HG02763 (cell line): ENCODE results near the gene LAMA4.
"Not testable (repeated sequence)": the region's sequence is repeated elsewhere in the genome, so short reads cannot be mapped to it uniquely, and the experiment has no call there.

Source experiments
- ATAC-seq: cut with Tn5 transposase; IDR thresholded peaks from one replicate; pipeline ENCODE4 v1.9.1; 2021; ENCODE audit warnings: mild to moderate bottlenecking, moderate library complexity; ENCODE audit not compliant: unreplicated experiment

The LAMA4 gene

GRCh38 chr6:112215488-112216284, 38.7 kb downstream of the LAMA4 start:
- no peak for ATAC-seq

- ATAC-seq: no peak
Measured at GRCh38 chr6:112214739-112215269, 39.6 kb downstream of the LAMA4 start.

- no peak for ATAC-seq
Measured at GRCh38 chr6:112210852-112211251, 43.5 kb downstream of the LAMA4 start.

GRCh38 chr6:112209131-112209530, 45.2 kb downstream of the LAMA4 start:
- no peak for ATAC-seq

GRCh38 chr6:112207776-112208175, 46.6 kb downstream of the LAMA4 start:
- no peak for ATAC-seq

- ATAC-seq: no peak
Measured at GRCh38 chr6:112207131-112207530, 47.2 kb downstream of the LAMA4 start.

GRCh38 chr6:112206110-112206458, 48.3 kb downstream of the LAMA4 start:
- no peak for ATAC-seq

GRCh38 chr6:112205427-112206109, 48.8 kb downstream of the LAMA4 start:
- no peak for ATAC-seq

- no peak for ATAC-seq
Measured at GRCh38 chr6:112204350-112204706, 50.0 kb downstream of the LAMA4 start.

- ATAC-seq: peak; percentile 53
Measured at GRCh38 chr6:112203577-112204349, 50.6 kb downstream of the LAMA4 start.

- ATAC-seq: peak; percentile 88
Measured at GRCh38 chr6:112202639-112203341, 51.6 kb downstream of the LAMA4 start.

GRCh38 chr6:112200185-112200914, 54.0 kb downstream of the LAMA4 start:
- not testable (repeated sequence) for ATAC-seq

GRCh38 chr6:112199001-112199403, 55.4 kb downstream of the LAMA4 start:
- ATAC-seq: no peak

- ATAC-seq: no peak
Measured at GRCh38 chr6:112198582-112198981, 55.8 kb downstream of the LAMA4 start.

- ATAC-seq: no peak
Measured at GRCh38 chr6:112197636-112198035, 56.7 kb downstream of the LAMA4 start.

GRCh38 chr6:112196306-112196705, 58.1 kb downstream of the LAMA4 start:
- no peak for ATAC-seq

- no peak for ATAC-seq
Measured at GRCh38 chr6:112195166-112195565, 59.2 kb downstream of the LAMA4 start.

GRCh38 chr6:112194511-112194910, 59.9 kb downstream of the LAMA4 start:
- ATAC-seq: no peak

- ATAC-seq: no peak
Measured at GRCh38 chr6:112193535-112194051, 60.8 kb downstream of the LAMA4 start.

GRCh38 chr6:112193117-112193516, 61.2 kb downstream of the LAMA4 start:
- ATAC-seq: no peak
